NOMO-1 treated with dmso at 0.1 percent for 144 hours (cell line): ENCODE data around the gene RNASET2.
"Not testable (repeated sequence)": the region's sequence is repeated elsewhere in the genome, so short reads cannot be mapped to it uniquely, and the experiment has no call there.

ENCODE experiments used
- DNase-seq: peaks from one replicate; lab custom pipeline; 2025; ENCODE audit not compliant: unreplicated experiment; lab: John Stamatoyannopoulos, UW

The RNASET2 gene

DNA sequence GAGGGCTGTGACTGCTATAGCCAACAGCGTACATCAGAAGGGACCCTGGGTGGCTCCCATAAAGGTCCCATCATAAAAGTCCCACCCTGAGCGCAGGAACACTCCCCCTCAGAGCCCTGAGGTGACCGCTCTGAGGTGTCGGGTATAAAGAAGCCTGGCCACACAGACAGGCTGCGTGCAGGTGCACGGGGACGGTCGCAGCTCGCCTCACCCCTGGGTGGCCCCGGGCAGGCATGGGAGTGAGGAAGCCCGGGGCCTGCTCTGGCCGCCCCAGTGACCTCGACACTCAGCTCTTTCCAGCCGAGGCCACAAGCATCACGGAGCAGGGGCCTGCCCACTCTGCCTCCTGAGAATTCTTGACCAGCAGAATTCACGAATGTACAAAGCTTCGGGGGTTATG lies 14.4 kb upstream of the RNASET2 start:
- no peak for DNase-seq

DNA sequence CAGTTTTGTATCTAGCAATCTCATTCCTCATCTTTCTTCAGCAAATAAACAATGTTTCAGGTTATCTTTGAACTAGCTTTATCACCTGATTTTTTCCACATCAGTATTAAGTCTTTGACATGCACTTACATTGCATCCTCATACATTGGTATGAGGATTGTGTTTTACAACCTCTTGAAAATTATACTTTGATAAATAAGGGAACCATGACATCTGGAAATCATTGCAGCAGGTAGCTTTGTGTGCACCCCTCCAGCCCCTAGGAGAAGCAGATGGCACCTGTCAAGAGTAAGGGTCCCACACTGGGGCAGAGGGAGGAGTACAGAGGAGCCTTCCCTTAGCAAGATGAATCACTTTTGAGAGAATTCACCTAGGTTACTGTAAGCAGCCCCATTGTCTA lies 13.7 kb upstream of the RNASET2 start:
- no peak for DNase-seq

DNA sequence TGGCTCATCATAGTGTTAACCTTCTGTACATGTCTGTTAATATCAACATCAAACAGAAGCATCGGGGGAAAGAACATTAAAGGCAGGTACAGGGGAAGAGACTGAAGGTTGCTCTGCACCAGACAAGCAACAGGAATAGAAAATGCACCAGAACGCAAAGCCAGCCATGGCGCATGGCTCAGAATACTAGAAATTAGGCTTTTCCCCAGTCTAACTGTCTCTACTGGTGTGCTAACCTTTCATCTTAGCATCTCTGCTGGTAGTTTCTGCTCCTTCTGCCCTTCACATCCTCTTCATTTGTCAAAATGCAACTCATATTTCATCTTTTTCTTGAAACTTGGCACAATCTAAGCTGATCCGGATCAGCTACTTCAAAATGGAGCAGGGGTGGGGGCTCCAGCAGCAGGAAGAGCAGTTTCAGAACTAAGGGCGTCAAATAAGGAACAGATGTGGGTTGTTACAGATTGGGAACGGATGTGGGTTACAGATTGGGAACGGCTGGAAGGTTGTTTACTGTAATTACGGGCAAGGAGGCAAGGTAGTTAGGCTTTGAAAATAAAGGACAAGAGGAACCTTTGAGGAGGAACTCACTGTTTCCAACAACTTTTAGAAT lies 13.1 kb upstream of the RNASET2 start:
- DNase-seq, result no peak

GRCh38 chr6:166966268-166966667 lies 9.9 kb upstream of the RNASET2 start:
- no peak for DNase-seq

GRCh38 chr6:166960609-166960978 lies 4.2 kb upstream of the RNASET2 start:
- no peak for DNase-seq

DNA sequence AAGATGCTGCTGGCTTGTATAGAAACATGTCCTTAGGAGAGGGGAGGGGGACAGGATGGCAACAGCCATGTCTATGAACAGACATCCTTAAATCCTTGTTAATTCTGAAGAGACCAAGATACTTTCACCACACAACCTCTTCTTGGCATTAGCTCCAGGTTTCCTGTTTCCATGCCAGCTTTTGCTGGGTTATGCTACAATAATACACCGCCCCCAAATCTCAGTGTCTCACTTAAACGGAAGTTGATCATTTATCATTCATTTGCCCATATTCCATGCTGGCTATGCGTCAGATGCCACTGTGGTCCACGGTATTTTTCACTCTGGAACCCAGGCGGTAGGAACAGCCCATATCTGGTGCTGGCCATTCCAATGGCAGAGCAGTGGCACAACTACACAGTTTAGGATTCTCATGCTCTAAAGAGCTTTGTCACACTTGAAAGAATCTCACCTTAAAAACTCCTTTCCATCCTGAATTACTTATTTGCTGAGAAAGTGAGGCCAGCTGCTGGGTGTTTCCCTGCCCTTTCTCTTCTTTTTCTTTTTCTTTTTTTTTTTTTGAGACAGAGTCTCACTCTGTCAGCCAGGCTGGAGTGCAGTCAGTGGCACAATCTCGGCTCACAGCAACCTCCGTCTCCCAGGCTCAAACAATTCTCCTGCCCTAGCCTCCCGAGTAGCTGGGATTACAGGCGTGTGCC lies 3.7 kb upstream of the RNASET2 start:
- DNase-seq, result no peak

DNA sequence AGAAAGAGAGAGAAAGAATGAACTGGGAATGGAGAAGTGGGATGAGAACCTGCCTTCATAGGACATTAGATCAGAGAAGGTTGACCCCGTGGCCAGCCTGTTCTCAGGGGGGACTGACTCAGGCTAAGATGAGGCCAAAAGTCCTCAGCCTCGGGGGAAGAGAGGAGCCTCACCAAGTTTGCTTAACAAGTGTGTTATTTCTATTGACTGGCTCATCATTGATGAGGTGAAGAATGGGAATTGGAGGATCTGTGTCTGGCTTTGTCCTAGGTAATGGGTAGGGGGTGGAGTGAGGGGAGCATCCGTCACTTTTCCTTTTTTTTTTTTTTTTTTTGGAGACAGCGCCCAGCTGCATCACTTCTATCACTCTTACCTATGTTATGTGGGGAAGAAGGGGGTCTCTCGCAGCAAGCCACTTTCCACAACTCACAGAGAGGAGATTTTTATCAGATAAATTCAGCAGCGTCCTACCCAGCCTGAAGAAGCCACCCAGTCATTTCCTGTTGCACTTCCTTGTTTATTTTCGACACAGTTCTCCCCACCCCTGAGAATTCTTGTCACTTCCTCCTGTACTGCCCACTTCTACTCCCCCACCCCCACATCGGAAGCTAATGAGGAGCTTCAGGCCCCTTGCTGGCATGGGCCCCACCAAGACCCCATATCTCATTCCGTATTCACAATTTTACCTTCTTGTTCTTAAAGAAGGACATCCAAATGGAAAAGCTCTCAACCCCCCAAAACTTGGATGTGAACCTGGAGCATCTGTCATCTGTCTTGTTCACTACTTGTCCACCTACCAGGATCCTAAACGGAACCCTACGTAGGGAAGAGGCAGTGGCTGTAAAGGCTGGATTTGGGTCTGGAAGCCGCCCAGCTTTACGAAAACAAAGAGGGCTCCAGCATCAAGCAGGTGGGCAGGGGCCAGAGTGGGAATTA lies 2.8 kb upstream of the RNASET2 start:
- peak; percentile 76 for DNase-seq

DNA sequence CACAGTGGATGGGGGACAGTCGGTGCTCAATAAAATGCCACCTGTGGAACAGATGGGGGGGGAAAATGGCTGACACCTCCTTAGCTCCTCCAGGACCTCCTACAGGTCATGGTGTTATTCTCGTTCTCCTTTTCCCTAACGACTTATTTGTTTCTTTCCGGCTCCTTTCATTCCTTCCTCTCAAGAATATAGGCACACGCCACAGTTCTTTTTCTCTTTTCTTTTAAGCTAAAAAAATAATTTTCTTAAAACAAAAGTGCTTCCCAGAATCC lies 1.4 kb upstream of the RNASET2 start:
- no peak for DNase-seq

DNA sequence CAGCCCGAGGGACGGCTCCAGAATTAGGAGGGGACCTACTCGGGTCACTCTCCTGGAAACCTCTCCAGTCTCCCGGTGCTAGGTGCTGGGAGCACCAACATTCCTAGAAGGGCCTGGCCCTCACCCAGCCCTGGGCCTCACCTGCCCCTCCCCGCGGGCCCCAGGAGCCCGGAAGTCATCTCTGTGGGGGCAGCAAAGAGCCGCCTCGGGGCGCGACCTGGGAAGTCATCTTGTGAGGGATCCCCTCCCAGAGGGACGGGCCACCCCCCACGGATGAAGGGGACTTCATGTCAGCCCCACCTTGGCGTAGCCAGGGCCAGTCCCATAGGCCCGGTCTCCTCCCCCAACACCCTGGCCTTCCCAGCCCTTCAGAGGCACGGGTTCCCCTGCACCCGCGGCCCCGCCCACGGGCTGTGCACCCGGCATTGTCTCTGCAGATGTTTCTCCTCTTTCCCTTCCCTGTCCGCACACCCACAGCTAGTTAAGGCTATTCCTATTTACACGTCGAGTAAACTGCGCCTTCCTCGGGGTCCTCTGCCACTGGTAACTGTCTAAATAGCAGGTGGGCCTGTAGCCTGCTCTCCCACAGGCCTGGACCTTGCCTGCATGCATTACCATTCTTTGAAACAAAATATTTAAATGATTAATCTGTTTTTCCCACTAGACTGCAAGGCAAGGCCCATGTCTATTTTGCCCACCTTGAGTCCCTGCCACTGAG lies 896 bp upstream of the RNASET2 start:
- DNase-seq, result peak; percentile 55

DNA sequence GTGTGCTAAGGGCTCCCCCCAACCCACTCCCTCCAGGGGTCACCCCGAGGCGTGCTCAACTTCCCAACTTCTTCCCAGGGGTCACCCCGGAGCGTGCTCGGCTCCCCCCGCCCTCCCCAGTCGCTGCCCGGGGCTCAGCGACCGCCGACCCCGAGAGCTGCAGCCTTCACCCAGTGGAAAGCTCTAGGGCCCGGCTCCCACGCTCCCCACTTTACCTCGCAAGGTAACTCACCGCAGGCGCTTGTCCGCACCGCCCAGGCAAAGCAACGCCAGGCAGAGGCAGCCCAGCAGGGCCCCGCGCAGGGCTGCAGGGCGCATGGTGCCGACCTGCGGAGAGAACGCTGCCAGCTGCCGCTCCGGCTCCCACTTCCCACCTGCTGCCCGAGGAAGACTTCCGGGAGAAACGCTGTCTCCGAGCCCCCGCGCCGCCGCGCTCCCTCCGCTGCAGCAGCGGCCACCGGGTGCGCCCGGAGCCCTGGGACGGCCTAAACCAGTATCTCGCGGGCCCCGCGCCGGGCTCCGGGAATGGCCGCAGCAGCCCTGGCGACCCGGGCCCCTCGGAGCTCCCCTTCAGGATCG lies 396 bp downstream of the RNASET2 start:
- no peak for DNase-seq

- DNase-seq, result peak; percentile 68
Observed at GRCh38 chr6:166955121-166955864, 1.1 kb downstream of the RNASET2 start.

- DNase-seq, result no peak
Observed at GRCh38 chr6:166954118-166954713, 2.1 kb downstream of the RNASET2 start.

GRCh38 chr6:166952567-166953486 lies 3.5 kb downstream of the RNASET2 start:
- no peak for DNase-seq

- DNase-seq, result no peak
Observed at GRCh38 chr6:166952121-166952520, 4.2 kb downstream of the RNASET2 start.

DNA sequence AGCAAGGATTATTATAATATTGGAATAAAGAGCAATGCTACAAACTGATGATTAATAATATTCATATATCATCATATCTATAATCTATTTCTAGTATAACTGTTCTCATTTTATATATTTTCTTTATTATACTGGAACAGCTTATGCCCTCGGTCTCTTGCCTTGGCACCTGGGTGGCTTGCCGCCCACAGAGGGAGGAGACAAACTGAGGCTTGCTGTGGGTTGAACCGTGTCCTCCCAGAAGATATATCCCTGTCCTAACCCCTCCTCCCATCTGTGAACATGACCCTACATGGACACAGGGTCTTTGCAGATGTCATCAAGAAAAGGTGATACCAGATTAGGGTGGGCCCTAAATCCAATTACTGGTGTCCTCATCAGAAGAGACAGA lies 4.7 kb downstream of the RNASET2 start:
- DNase-seq, result no peak

- DNase-seq, result not testable (repeated sequence)
Observed at GRCh38 chr6:166950892-166951669, 5.3 kb downstream of the RNASET2 start.

- no peak for DNase-seq
Observed at GRCh38 chr6:166950443-166950821, 5.9 kb downstream of the RNASET2 start.
